ENCODE data around the gene ARHGEF4.
"Not testable (repeated sequence)": the region's sequence is repeated elsewhere in the genome, so short reads cannot be mapped to it uniquely, and the experiment has no call there.

The ARHGEF4 gene

GRCh38 chr2:130883496-130883895 lies 46.8 kb downstream of the ARHGEF4 start:
- DNase-seq (ENCODE audit: low read depth, low spot score), result no peak

DNA sequence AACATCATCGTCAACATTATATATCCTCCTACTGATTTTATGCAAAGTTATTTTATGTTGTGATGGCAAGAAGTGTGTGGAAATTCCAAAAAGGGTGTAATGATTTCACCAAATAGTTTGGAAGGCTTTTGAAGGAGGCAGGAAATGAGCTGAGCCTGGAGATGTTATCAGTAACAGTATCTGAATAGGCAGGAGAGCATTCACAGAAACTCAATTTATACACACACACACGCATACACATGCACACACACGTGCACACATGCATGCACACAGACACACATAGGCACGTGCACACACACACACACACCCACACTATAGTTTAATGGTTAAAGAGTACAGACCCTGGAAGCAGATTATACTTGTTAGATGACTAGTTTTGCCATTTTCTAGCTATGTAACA lies 47.3 kb downstream of the ARHGEF4 start:
- no peak for DNase-seq (ENCODE audit: low read depth, low spot score)

DNA sequence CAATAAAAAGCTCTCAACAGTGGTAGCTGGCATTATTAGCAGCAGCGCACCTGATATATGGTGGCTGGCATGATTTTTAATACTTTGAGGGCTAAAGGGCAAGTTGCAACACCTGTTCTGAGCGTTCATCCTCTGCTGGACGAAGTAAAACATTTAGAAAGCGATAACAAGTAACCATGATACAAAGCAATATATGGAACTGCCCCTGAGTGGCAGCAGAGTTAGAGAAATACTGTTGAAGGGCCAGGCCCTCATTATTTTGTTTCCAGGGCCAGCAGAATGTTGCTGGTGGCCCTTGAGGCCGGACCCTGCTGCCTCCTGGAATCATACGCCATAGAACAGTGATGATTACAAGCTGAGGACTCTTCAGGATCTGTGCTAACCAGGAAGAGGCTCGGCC lies 47.8 kb downstream of the ARHGEF4 start:
- DNase-seq (ENCODE audit: low read depth, low spot score), result no peak

GRCh38 chr2:130887643-130888042 lies 50.9 kb downstream of the ARHGEF4 start:
- no peak for DNase-seq (ENCODE audit: low read depth, low spot score)

GRCh38 chr2:130890941-130891669 lies 54.4 kb downstream of the ARHGEF4 start:
- no peak for DNase-seq (ENCODE audit: low read depth, low spot score)

- no peak for DNase-seq (ENCODE audit: low read depth, low spot score)
Observed at GRCh38 chr2:130891966-130892365, 55.3 kb downstream of the ARHGEF4 start.

- no peak for DNase-seq (ENCODE audit: low read depth, low spot score)
Observed at GRCh38 chr2:130892793-130893785, 56.4 kb downstream of the ARHGEF4 start.

- no peak for DNase-seq (ENCODE audit: low read depth, low spot score)
Observed at GRCh38 chr2:130894326-130894942, 57.7 kb downstream of the ARHGEF4 start.

DNA sequence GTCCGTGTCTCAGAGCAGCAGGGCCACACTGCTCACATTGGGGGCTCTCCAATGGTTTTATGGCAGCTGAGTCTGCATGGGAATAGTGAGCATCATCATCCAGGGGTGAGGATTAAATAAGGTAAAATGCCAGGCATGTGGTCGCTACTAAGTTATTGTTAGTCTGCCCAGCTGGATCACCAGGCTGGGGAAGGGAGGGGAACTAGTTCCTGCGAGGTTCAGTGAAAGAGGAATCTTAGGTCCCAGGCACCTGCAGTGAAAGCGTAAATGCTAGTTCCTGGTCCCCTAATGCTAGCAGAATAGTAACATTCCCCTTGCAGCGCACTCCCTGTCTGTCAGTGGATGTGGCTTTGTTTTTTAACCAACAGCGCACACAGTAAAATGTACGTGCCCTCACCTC lies 60.1 kb downstream of the ARHGEF4 start:
- DNase-seq (ENCODE audit: low read depth, low spot score), result no peak

DNA sequence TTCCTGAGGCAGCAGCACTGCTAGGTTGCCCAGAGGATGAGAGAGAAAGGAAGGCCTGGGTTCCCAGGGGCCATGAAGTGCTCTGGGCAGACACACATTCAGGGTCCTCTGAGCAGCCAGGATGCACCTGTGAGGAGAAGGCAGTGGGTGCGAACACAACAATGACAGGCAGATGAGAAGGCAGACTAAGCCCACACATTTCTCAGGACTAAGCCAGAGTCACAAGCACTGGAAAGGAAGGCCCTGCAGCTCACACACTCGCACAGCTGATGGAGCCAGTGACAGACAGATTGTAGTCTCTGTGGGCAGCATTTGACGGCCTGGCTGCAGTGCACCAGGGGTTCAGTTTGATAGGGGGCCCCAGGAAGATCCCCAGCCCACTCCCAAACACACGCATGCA lies 61.8 kb downstream of the ARHGEF4 start:
- DNase-seq (ENCODE audit: low read depth, low spot score), result no peak

GRCh38 chr2:130899306-130899705 lies 62.6 kb downstream of the ARHGEF4 start:
- no peak for DNase-seq (ENCODE audit: low read depth, low spot score)

- DNase-seq (ENCODE audit: low read depth, low spot score), result no peak
Observed at GRCh38 chr2:130901061-130901460, 64.3 kb downstream of the ARHGEF4 start.

DNA sequence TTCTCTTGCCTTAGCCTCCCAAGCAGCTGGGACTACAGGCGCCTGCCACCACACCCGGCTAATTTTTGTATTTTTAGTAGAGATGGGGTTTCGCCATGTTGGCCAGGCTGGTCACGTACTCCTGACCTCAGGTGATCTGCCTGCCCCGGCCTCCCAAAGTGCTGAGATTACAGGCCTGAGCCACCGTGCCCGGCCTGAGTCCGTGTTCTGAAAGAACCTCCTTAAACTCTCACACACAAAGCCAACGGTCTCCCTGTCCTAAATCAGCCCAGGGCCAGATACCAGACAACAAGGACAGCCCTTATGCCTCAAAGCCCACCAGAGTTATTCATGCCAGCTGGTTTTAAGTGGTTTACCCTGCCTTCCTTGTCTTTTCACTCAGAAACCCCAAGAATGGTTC lies 64.9 kb downstream of the ARHGEF4 start:
- DNase-seq (ENCODE audit: low read depth, low spot score), result not testable (repeated sequence)

- no peak for DNase-seq (ENCODE audit: low read depth, low spot score)
Observed at GRCh38 chr2:130908832-130909231, 72.1 kb downstream of the ARHGEF4 start.

- DNase-seq (ENCODE audit: low read depth, low spot score), result no peak
Observed at GRCh38 chr2:130910931-130911330, 74.2 kb downstream of the ARHGEF4 start.

GRCh38 chr2:130911482-130911881 lies 74.8 kb downstream of the ARHGEF4 start:
- no peak for DNase-seq (ENCODE audit: low read depth, low spot score)

DNA sequence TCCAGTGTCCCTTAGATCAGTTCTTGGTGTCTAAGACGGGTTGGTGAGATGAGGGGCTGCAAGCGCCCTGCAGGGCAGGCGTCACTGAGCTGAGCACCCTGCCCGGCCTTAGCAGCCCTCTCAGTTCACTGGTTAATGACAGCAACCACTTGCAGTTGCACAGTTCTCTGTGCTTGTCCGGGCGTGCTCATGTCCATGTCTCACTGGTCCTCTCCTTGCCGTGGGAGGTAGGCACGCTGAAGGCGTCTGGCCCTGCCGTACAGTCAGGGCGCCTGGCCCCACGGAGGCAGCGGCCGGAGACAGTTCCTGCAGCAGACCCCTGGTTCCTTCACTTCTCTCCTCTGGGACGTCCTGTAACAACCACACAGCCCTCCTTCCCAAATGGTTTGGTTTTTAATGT lies 75.3 kb downstream of the ARHGEF4 start:
- DNase-seq (ENCODE audit: low read depth, low spot score), result no peak

DNA sequence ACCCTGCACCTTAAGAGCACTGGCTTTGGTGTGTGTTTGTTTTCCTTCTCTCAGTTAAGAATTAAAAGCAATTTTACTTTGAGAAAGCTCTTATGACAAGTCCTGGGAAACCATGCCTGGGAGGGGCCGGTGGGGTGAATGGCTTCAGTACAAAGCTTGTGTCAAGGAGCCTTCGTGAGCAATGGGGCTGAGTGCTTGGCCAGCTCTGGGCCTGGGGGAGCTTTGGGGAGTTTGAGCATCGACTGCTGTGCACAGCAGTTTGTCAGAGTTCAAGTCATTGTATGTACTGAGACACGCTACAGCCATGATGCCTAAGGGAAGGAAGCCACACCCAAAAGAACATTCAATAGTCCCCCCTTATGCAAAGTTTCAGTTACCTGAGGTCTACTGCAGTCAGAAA lies 75.8 kb downstream of the ARHGEF4 start:
- DNase-seq (ENCODE audit: low read depth, low spot score), result no peak

GRCh38 chr2:130913891-130914290 lies 77.2 kb downstream of the ARHGEF4 start:
- no peak for DNase-seq (ENCODE audit: low read depth, low spot score)

GRCh38 chr2:130915149-130915548 lies 78.4 kb downstream of the ARHGEF4 start:
- no peak for DNase-seq (ENCODE audit: low read depth, low spot score)

DNA sequence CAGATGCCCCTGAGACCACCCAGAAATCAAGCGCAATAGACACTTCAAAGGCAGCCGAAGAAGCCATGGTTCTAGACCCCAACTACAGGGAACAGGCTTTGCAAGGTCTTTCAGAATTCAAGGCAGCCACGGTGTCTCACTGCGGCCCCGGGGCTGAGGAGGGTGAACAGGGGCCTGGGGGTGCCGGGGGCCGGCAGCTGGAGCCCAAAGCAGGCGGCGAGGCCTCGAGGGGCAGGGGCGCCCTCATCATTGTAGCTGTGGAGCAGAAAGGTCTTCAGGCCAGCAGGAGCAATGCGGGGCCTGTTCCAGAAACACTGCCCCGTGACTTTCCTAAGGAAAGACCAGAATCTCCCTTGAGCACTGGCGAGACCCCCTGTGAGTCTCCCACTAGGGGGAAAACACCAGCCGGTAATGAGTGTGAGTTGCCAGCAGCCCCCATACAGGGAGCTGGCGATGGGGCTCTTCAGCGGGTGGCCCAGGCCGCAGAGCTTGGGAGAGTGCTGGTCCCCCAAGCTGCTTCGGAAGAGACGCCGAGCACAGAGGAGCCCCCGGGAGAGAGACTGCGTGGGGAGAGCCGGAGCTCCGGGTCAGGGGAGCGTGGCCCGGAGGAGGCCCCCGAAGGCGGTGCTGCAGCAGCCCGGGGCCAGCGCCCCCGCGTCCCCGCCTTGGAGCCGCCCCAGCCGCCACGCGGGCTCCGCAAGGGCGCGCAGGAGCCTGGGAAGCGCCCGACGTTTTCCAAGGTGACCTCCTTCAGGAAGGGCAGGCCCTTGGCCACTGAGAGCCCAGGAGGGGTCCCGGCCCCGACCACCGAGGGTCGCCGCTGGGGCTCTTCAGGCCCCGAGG lies 79.1 kb downstream of the ARHGEF4 start:
- no peak for DNase-seq (ENCODE audit: low read depth, low spot score)

GRCh38 chr2:130916438-130916705 lies 79.7 kb downstream of the ARHGEF4 start:
- no peak for DNase-seq (ENCODE audit: low read depth, low spot score)
